GM19351 (cell line): ENCODE results near the gene SLC52A3.

Experiments
- ATAC-seq: cut with Tn5 transposase; IDR thresholded peaks from one replicate; pipeline ENCODE4 v1.9.1; 2021; ENCODE audit warnings: mild to moderate bottlenecking, moderate library complexity; ENCODE audit not compliant: unreplicated experiment

Gene SLC52A3

DNA sequence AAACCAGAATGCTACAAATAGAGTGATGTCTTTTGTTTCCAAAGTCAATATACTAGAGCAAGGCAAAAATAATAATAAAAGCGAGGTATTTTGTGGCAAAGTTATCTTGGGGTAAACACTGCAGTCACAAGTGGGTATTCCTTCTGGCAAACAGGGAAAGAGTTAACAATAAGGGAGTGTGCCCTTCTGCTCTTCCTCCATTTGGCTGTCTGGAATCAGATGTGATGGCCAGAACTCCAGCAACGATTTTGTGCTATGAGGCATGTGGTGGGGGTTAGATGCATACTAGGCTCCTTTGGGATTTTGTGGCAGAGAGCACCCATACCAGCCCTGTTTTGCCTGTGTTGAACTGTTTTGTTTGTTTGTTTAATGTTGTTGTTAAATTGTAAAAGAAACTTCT is 2.4 kb upstream of the SLC52A3 start:
- ATAC-seq = no peak

DNA sequence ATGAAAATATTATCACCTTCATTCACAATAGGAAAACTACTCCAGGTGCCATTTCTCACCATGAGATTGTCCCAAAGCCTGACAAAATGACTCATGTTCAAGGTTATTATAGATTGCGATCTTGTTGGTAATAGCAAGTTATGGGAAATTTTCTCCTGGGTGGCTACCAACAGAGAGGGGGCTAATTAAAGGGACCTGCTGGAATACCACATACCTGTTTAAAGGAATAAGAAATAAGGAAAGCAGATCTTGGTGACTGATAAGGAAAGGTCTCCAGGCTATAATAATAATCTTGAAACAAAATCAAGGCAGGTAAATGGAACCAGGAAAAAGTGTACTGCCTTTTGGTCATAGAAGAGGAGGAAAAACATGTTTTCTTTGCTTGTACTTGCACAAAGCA is 1.4 kb downstream of the SLC52A3 start:
- ATAC-seq = no peak

DNA sequence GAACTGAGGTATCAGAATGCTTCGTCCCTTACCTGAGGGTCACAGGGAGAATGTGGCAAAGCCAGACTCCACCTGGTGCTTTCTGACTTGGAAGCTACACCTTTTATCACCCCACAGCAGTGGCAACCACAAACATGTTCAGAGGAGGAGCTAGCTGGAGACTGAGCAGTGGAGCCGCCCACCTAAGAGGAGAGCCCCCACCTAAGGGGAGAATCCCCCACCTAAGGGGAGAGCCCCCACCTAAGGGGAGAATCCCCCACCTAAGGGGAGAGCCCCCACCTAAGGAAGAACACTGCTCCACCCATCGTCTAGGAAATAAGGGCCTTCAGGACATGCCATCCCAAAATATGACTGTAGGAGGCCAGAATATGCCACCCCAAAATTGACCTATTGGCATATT is 4.0 kb downstream of the SLC52A3 start:
- no peak for ATAC-seq

DNA sequence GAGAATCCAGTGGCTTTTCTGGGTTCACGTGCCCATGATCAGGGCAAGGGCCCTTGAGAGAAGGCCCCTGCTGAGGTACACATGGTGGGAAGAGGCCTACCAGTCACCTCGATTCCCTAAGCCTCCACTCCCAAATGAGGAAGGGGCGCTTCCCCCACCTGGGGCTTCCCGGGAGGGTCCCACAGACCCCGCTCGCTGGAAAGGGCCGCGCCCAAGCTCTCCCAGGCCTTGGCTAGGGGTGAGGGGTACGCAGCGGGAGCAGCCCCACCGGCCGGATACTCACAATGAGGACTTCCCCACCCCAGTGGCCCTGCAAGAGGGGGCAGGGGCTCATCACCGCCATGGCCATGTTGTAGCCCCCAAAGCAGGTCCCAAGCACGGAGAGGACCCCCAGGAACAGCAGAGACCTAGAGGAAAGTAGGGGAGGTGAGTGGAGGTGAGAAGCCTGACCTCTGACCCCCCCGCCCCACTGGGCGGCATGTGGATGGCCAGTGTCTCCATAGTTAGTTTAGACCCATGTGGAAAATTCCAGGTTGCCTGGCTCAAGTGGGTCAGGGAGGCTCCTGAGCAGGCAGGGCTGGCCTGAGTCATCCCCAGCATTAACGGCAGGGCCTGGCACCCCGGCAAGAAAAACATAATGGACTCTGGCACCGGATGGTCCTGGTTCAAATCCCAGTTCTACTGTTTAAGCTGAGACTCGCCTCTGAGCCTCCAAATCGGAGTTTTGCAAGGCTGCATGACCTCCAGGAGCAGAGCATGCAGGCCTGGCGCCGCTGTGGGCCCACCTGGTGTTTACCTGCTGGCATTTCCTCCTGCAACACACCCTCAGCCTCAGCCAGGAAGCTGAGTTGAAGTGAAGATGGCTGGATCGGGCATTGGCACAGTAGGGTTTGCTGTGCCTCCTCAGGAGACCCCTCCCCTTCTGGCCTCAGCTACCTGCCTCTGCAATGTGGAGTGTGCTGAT is 6.6 kb downstream of the SLC52A3 start:
- no peak for ATAC-seq

DNA sequence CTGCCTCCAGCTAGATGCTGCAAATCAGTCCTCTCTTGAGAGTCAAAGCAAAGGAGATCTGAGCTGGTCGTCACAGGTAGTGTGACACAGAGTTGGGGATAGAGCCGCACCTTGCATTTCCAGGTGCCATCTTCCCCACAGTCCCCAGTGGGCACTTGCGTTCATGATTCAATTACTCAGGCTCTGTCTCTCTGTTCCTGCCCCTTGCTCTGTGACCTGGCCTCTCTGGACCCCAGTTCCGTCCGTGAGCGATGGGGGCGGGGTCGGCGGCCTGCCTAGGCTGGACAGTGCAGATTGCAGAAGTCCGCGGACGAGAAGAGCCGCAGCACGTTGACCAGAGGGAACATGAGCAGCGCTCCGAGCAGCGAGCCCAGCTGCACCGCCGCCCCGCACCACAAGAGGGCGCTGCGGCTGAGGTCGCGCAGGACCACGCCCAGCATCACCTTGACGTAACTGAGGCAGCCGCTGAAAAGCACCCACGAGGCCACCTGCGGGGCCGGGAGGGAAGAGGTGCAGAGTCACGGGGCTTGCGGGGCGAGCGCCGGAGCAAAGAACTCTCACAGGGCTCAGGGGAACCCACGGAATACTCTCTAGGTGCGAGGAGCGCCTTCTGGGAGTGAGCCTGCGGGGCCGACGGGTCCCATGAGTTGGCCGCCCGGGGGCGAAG is 7.4 kb downstream of the SLC52A3 start:
- ATAC-seq = no peak

DNA sequence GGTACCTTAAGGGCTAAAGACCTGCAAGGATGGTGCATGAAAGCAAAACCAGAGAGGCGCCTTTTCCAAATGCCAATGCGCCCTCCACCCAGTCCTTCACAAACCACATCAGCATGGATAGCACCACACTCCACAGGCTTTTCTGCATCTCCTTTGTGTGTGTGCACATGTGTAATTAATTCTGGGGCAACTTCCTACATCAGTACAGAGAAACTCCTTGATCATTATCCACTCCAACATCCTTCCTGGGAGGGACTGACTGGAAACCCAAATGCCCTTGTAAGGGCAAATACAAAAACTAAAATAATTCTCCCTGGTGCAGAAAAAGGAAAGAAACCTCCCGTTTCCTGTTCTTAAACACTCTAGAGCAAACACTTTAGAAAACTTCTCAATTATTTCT is 10.8 kb downstream of the SLC52A3 start:
- no peak for ATAC-seq

DNA sequence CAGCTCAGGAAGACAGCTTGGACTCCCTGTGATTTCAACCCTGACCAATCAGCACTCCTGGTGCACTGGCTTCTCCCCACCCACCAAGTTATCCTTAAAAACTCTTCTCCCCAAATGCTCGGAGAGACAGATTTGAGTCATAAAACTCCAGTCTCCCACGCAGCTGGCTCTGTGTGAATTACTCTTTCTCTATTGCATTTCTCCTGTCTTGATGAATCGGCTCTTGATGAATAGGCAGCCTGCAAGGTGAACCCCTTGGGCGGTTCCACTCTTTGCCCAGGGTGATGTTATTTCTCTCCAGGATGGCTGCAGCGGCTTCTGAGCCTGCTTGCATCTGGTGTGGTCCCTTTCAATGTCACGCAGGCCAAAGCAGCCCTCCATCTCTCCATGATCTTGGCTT is 12.4 kb downstream of the SLC52A3 start:
- ATAC-seq = no peak

DNA sequence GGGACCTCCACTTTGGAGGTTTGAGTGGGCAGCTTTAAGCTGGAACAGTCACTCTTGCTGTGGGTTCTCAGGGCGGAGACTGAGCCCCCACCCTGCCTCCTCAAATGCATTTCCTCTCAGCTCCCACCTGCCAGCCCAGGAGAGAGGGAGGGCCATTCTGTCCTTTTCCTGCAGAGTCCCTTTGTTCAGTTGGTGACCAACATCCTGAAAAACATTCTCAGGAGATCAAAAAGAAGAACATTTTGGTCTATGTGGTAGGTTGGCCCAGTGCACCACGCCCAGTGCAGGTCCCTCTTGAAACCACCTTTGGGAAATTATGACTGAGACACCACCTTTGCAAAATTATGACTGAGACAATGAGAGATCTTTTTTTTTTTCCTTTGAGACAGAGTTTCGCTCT is 13.4 kb downstream of the SLC52A3 start:
- no peak for ATAC-seq

DNA sequence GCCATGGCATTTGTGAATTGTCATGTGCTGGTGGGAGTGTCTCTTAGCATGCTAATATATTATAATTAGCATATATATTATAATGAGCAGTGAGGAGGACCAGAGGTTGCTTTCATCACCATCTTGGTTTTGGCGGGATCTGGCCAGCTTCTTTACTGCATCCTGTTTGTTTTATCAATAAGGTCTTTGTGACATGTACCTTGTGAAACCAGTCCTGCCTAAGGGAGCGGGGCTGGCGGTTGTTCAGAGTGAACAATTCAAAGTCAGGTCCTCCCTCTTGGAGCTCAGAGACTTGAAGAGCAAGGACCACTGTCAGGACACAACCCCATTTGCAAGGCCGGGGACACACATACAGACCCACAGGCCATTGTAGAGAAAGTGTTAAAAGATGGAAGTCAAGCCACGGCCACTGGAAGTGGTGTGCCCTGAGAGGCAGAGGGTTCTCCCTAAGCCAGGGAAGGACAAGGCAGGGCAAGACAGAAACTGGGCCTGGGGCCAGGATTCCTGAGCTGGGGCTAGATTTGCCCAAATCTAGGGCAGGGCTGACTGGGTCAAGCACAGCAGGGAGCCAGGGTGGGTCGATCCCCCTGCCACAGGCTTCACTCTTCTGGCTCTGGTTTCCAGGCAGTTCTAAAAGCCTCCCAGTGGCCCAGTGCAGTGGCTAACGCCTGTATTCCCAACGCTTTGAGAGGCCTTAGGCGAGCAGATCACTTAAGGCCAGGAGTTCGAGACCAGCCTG is 14.2 kb downstream of the SLC52A3 start:
- ATAC-seq = no peak

DNA sequence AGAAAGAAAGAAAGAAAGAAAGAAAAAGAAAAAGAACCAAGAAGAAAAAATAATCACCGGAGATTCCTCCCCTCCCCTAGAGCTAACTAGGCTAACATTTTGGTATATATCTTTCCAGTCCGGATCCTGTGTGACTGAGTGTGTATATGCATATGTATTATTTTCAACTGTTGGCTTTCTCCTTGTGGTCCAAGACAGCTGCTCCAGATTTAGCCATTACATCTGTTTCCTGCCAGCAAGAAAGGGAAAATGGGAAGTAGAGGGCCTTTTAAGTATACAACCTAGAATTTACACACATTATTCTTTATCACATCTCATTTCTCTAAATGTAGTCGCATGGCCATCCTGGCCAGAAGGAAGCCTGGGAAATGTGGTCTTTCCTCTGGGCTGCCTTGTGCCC is 15.2 kb downstream of the SLC52A3 start:
- no peak for ATAC-seq

DNA sequence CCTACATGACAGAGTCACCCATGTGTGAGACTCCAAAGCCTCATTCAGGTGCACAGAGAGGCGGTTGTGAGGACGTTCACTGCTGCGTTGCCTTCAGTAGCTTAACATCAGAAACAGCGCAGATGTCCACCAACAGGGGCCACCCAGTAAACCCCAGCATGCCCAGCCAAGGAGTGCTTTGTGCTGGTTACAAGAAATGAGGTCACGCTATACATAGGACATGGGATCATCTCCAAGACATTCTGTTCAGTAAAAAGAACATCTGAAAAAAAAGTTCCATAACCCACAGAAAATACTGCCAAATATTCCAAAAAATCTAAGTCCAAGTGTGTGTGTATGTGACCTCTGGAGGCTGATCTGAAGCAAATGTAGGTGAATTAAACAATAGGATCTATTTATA is 16.0 kb downstream of the SLC52A3 start:
- no peak for ATAC-seq

DNA sequence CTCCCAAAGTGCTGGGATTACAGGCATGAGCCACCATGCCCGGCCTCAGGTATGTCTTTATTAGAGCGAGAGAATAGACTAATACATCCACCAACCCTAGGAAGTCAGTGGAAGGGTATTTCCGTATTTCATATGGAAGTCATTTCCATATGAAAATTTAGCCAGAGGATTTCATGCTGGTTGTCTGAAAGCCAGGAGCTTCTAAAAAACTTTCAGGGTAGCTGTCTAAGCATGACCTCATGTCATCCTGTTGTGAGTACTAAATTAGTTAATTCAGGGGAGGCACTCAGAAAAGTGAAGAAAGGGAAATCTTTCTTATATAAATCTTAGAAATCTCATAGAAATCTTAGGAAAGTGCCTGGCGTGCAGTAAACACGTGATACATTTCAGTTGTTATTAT is 16.5 kb downstream of the SLC52A3 start:
- no peak for ATAC-seq

DNA sequence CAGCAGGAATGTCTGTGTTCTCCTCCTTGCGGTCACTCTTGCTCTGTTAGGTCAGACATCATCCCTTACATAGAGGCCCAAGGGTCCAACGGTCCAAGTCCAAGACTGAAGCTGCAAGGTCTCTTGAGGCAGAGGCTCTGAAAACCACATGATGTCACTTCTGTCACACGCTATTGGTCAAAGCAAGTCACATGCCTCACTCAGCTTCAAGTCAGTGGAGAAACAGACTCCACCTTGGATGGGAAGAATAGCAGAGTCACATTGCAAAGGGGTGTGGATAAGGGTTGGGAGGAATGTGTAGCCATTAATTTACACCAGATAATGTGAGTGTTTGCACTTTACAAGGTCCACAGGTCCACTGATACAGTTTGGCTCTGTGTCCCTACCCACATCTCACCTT is 17.5 kb downstream of the SLC52A3 start:
- ATAC-seq = no peak

DNA sequence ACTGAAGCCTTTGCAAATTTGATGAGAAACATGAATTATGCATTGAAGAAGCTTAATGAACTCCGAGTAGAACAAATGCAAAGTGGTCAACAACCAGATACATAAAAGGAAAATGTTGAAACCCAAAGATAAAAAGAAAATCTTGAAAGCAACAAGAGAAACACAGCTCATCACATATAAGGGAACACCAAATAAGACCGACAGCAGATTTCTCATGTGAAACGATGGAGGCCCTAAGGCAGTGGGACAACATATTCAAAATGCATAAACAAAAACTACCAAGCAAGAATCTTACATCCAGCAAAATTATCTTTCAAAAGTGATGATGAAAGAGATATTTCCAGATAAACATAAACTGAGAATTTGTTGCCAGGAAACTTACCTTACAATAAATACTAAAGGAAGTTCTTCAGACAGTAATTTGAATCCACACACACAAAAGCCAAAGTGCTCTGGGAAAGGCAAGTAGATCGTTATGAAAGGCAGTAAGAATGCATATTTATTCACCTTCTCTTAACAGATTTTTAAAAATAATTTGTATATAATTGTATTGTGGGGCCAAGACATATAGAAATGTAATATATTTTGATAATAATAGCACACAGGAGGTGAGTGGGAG is 22.5 kb downstream of the SLC52A3 start:
- no peak for ATAC-seq

DNA sequence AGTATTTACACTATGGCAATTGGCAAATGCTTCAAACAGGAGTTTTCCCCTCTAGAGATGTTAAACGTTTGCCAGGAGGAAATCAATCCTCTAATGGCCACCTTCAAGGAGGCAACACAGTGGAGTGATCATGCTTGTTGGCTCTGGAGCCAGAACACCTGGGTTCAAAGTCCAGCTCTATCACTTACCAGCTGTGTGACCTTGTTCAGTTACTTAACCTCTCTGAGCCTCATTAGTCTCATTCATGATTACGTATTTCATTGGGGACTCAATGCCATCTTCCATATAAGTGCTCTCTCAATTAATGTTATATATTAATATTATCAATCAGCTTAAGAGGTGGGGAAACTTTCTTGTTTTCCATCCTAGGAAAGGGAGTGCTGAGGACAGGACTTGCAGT is 26.1 kb downstream of the SLC52A3 start:
- ATAC-seq = no peak

DNA sequence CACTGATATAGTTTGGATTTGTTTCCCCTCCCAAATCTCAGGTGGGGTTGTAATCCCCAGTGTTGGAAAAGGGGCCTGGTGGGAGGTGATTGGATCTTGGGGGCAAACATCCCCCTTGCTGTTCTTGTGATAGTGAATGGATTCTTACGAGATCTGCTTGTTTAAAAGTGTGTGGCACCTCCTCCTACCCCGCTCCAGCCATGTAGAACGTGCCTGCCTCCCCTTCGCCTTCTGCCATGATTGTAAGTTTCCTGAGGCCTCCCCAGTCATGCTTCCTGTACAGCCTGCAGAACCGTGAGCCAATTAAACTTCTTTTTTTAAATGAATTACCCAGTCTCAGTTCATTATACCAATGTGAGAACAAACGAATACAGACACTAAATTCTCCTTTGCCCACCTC is 26.7 kb downstream of the SLC52A3 start:
- ATAC-seq = no peak

DNA sequence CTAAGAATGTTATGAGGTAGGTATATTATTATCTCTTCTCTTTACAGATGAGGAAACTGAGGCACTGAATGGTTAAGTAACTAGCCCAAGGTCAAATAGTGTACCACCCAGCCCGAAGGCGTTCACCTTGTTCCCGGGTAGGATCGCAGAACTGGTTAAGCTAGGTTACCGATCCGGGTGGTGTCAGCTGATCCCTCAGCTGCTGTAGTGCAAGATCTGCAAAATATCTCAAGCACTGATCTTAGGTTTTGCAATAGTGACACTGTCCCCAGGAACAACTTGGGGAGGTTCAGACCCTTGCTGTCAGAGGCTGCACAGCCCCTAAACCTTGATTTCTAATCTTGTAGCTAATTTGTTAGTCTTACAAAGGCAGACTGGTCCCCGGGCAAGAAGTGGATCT is 28.1 kb downstream of the SLC52A3 start:
- ATAC-seq = no peak

DNA sequence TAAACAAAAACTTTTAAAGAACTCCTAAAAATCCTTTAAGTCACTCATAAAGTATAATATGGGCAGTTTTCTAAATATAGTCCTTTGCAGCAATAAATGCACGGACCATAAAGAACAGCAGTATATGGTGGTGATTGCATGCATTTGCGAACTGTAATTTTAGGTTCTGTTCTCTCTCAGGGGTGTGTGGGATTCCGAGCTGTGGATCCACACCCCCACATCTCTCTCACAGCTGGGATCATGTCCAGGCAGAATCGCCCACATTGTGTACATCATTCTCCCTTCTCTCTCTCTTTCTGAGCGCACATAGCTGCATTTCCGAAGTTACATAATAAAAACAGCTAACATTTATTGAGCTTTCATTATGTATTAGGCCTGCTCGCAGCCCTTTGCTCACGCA is 28.6 kb downstream of the SLC52A3 start:
- no peak for ATAC-seq

DNA sequence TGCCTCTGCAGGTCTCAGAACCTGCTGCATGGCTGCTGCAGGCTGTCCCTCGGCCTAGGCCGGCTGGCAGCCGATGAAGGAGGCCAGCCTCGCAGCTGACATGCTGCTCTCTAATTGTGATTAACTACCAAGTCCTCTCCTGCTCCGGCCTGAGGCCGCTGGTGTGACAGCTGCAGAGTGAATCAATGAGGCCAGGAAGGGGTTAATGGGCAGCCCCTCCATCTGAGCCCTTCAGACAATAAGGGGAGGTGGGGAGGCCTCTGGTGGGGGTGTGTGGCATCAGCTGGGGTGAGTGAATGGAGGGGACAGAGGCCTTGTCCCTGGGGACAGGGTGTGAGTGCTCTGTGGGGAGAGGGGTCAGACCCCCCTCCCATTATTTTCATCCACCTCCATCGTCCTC is 34.4 kb downstream of the SLC52A3 start:
- no peak for ATAC-seq

DNA sequence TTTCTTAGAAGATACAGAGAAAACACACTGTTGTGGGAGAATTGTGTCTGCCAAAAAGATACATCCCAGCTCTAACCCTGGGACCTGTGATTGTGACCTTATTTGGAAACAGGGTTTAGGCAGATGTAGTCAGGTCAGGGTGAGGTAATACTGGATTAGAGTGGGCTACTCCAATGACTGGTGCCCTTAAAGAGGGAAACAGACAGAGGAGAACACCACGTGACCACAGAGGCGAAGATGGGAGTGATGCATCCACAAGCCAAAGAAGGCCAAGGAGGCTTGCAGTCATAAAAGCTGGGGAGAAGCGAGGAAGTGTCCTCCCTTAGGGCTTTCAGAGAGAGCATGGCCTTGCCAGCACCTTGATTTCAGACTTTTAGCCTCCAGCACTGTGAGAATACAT is 35.6 kb downstream of the SLC52A3 start:
- no peak for ATAC-seq

DNA sequence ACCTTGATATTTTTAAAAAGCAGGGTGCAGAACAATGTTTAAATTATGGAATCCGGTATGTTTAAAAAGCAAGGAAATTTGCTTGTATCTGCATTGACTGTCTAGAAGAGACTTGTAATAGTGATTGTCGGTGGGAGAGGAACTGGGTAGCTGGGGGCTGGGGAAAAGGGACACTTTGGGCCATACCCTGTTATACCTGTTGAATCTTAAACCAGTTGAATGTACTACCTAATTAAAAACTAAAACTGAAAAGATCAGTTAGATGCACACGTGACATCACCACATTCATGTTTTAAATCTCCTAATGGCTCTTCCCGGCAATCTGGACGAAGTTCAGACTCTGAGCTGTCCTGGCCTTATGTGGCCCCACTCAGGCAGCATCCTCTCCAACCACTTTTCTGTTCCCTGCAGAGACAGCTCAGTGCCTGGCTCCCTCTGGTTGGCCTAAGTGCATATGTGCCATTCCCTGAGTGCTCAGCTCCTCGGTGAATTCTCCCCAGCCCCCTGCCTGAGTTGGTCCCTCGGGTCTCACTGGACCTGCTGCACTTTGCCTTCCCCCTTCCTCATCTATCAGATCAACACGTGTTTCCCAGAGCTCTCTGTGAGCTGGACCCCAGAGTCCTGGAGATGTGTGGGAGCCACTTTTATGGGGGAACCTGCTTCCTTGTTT is 36.3 kb downstream of the SLC52A3 start:
- ATAC-seq = no peak
